Keratinocyte (primary cell): ENCODE measurements around the gene RCSD1. TPM values are rescaled to one million over a fixed set of nuclear protein-coding genes. Genes with fewer than 3 reads are reported as not detected.

Experiments used
- DNase-seq: peaks from one replicate; pipeline ENCODE4 v3.0.0-alpha.2; 2011; ENCODE audit warnings: low read depth, missing footprints, low spot score
- FAIRE-seq: peaks from 2 replicates; lab custom pipeline; 2011; peaks lifted over from hg19 to GRCh38; lab: Jason Lieb, UNC
- H2AFZ ChIP-seq: 2 replicates; pipeline ENCODE4 v1.6.0; 2012; ENCODE audit warnings: low read length, control low read depth, inconsistent platforms; ENCODE audit not compliant: control insufficient read depth
- H3K27ac ChIP-seq: 2 replicates; pipeline ENCODE4 v1.5.1; 2011; ENCODE audit warnings: low read length; ENCODE audit not compliant: control insufficient read depth, insufficient read depth
- H3K27me3 ChIP-seq: 3 replicates; pipeline ENCODE4 v1.6.0; 2011; ENCODE audit warnings: low read length; ENCODE audit not compliant: control insufficient read depth, insufficient read depth; ENCODE audit errors: extremely low read depth
- H3K36me3 ChIP-seq, 2 experiments: 2 replicates in 1 of 2; 3 replicates in 1 of 2; pipeline ENCODE4 v1.5.1; 2011; ENCODE audit warnings: low read length in 2 of 2, mild to moderate bottlenecking in 1 of 2; ENCODE audit not compliant: control insufficient read depth in 2 of 2, insufficient read depth in 2 of 2; ENCODE audit errors: extremely low read depth in 1 of 2
- H3K4me1 ChIP-seq: 3 replicates; pipeline ENCODE4 v1.5.1; 2011; ENCODE audit warnings: low read length; ENCODE audit not compliant: control insufficient read depth, insufficient read depth; ENCODE audit errors: extremely low read depth
- H3K4me2 ChIP-seq: 3 replicates; pipeline ENCODE4 v1.6.0; 2011; ENCODE audit warnings: low read depth, low read length; ENCODE audit not compliant: control insufficient read depth, insufficient read depth; ENCODE audit errors: extremely low read depth
- H3K4me3 ChIP-seq, 3 experiments: fragments of 200-600 bp in 1 of 3; sonication (generic) in 1 of 3; 2 replicates in 2 of 3; 3 replicates in 1 of 3; pipeline ENCODE4 v1.5.1; 2011 to 2016; ENCODE audit warnings: low read length in 3 of 3, mild to moderate bottlenecking in 3 of 3, control low read depth in 2 of 3, inconsistent platforms in 1 of 3, low read depth in 1 of 3, mixed read lengths in 1 of 3, mixed run types in 1 of 3, moderate library complexity in 1 of 3; ENCODE audit not compliant: control insufficient read depth in 2 of 3, insufficient read depth in 2 of 3; ENCODE audit errors: extremely low read depth in 1 of 3
- H3K79me2 ChIP-seq: 2 replicates; pipeline ENCODE4 v1.6.0; 2012; ENCODE audit warnings: low read length; ENCODE audit not compliant: control insufficient read depth, insufficient read depth
- H3K9ac ChIP-seq: 3 replicates; pipeline ENCODE4 v1.6.0; 2011; ENCODE audit warnings: low read length; ENCODE audit not compliant: control insufficient read depth, insufficient read depth; ENCODE audit errors: extremely low read depth
- H3K9me1 ChIP-seq: 3 replicates; pipeline ENCODE4 v1.6.0; 2011; ENCODE audit warnings: low read length; ENCODE audit not compliant: control insufficient read depth, insufficient read depth; ENCODE audit errors: extremely low read depth
- H3K9me3 ChIP-seq: 2 replicates; pipeline ENCODE4 v1.5.1; 2012; ENCODE audit warnings: low read depth, low read length; ENCODE audit not compliant: control insufficient read depth
- H4K20me1 ChIP-seq: 3 replicates; pipeline ENCODE4 v1.6.0; 2011; ENCODE audit warnings: low read length; ENCODE audit not compliant: control insufficient read depth, insufficient read depth; ENCODE audit errors: extremely low read depth
- EZH2 ChIP-seq: IDR thresholded peaks from one replicate; pipeline ENCODE4 v1.6.1; 2012; ENCODE audit warnings: inconsistent platforms, mild to moderate bottlenecking, low read length, moderate library complexity
- dilution Hi-C: fragments of 300-500 bp; cut with MboI; formaldehyde crosslinking; loops from one replicate; pipeline ENCODE4 v1.7.0; 2020; ENCODE audit warnings: low sequenced_read_pairs; ENCODE audit not compliant: extremely low pct_ligation_motif_present
- polyA plus RNA-seq, 5 experiments: library from polyadenylated mRNA; depleted of rRNA in 3 of 5; stranded (reverse) in 3 of 5; stranded (forward) in 1 of 5; unstranded in 1 of 5; fragments of >200 nt; gene quantifications; 1 replicate in 1 of 5; 2 replicates in 3 of 5; 3 replicates in 1 of 5; pipeline versions ENCODE4 v1.2.1 to v1.2.3, GENCODE V29; 2011 to 2012; ENCODE audit warnings: missing spikeins in 2 of 5, low read depth in 1 of 5, low replicate concordance in 1 of 5
- TF ChIP-seq, protein P1 (sequence below), 3 experiments: IDR thresholded peaks in 1 of 3; conservative IDR thresholded peaks in 1 of 3; optimal IDR thresholded peaks in 1 of 3; 2 replicates in 2 of 3; 3 replicates in 1 of 3; pipeline versions ENCODE3 to v1.5.1; 2011; ENCODE audit warnings: low read length in 3 of 3, mild to moderate bottlenecking in 3 of 3, moderate library complexity in 2 of 3, control low read depth in 1 of 3, inconsistent platforms in 1 of 3; ENCODE audit not compliant: insufficient read depth in 2 of 3; ENCODE audit errors: extremely low read depth in 1 of 3

RCSD1 gene
- polyA plus RNA-seq, 1 donor (not counting 4 experiments of a cell fraction or from before 2014, with no cell fraction given) = 0.03 TPM

- no peak for DNase-seq
- peaks cover 8% of the 10 kb centered on the region for H3K4me1 ChIP-seq
- dilution Hi-C loops = no loop called here
These were observed 26.6 kb downstream of the RCSD1 start for GRCh38 chr1:167656657-167657056.

GRCh38 chr1:167658574-167659328, 28.7 kb downstream of the RCSD1 start:
- Histone ChIP-seq H3K4me3 (no peak overlapping the region), H3K36me3 (no peaks in the 10 kb centered on the region), H3K9ac (no peak overlapping the region), H4K20me1 (no peaks in the 10 kb centered on the region), H3K27ac (no peak overlapping the region), H3K4me1 (peaks cover 29% of the 10 kb centered on the region), H2AFZ (no peak overlapping the region), H3K9me1 (no peaks in the 10 kb centered on the region), H3K9me3 (no peaks in the 10 kb centered on the region), H3K27me3 (no peaks in the 10 kb centered on the region), H3K79me2 (no peaks in the 10 kb centered on the region), H3K4me2 (no peak overlapping the region)
- TF ChIP-seq EZH2 = no peak
- TF ChIP-seq, protein P1, sequence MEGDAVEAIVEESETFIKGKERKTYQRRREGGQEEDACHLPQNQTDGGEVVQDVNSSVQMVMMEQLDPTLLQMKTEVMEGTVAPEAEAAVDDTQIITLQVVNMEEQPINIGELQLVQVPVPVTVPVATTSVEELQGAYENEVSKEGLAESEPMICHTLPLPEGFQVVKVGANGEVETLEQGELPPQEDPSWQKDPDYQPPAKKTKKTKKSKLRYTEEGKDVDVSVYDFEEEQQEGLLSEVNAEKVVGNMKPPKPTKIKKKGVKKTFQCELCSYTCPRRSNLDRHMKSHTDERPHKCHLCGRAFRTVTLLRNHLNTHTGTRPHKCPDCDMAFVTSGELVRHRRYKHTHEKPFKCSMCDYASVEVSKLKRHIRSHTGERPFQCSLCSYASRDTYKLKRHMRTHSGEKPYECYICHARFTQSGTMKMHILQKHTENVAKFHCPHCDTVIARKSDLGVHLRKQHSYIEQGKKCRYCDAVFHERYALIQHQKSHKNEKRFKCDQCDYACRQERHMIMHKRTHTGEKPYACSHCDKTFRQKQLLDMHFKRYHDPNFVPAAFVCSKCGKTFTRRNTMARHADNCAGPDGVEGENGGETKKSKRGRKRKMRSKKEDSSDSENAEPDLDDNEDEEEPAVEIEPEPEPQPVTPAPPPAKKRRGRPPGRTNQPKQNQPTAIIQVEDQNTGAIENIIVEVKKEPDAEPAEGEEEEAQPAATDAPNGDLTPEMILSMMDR (optimal IDR thresholded peaks at IDR 0.05 in 1 of 3, IDR thresholded peaks at IDR 0.05 in 1 of 3, conservative IDR thresholded peaks at IDR 0.05 in 1 of 3; ENCODE audit: extremely low read depth in 1 of 3, insufficient read depth in 2 of 3, low read length in 3 of 3) = no peak
- FAIRE-seq (no peak), DNase-seq (no peak)
- dilution Hi-C loops = no loop called here

More at GRCh38 chr1:167656657-167657056, 26.6 kb downstream of the RCSD1 start:
- Histone ChIP-seq H4K20me1 (no peaks in the 10 kb centered on the region), H3K27ac (no peak overlapping the region), H3K4me3 (no peak overlapping the region), H3K9ac (no peak overlapping the region), H3K4me2 (no peak overlapping the region), H3K27me3 (no peaks in the 10 kb centered on the region), H3K79me2 (no peaks in the 10 kb centered on the region), H2AFZ (no peak overlapping the region), H3K9me3 (no peaks in the 10 kb centered on the region), H3K9me1 (no peaks in the 10 kb centered on the region), H3K36me3 (no peaks in the 10 kb centered on the region)
- no peak for TF ChIP-seq EZH2
- TF ChIP-seq, protein P1 (optimal IDR thresholded peaks at IDR 0.05 in 1 of 3, IDR thresholded peaks at IDR 0.05 in 1 of 3, conservative IDR thresholded peaks at IDR 0.05 in 1 of 3; ENCODE audit: extremely low read depth in 1 of 3, insufficient read depth in 2 of 3, low read length in 3 of 3) = no peak
- no peak for FAIRE-seq
